ENCODE data around the gene SLC22A23.

The SLC22A23 gene

DNA sequence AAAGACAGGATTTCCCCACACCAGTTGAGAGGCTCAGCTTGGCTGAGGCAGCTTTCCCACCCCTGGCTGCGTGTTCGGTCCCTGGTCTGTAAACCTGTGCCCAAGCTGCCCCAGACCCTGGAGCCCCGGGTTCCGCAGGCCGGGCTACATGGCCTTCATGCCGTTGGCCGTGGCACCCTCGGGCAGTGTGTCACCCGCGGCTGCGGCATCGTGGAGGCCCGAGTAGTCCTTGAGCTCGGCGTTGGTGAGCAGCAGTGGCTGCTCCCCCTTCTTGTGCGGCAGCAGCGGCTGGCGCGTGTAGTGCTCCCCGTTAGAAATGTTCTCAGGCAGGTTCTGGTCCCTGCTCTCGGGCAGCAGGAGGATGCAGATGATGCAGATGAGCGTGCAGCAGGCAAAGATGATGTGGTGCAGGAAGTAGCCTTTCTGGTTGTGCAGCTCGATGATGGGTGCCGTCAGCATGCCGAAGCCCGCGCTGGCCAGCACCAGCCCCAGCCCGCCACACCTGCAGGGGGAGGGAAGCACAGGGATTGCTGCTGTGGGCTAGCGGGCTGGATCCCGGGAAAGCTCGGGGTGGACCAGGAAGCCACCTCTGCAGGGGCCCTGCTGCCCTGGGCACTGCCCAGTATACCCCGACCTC lies 183.8 kb downstream of the SLC22A23 start:
- FAIRE-seq: no peak

DNA sequence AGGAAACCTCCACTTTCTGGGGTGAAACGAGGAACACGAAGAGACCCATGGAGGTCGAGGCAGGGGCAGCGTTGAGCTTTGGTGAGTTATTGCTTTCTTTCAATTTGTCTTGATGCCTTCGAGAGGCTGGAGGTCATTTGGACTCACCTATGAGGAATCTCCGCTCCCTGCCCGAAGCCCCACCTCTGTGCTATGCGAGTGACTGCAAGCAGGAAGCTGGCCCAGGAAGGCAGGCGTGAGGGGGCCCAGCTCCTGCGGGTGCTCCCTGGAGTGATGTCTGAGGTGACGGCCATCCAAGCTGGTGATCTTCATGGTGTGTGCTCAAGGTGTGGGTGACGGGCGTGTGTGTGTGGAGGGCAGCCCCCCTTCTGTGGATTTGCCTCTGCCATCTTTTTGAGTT lies 185.1 kb downstream of the SLC22A23 start:
- no peak for DNase-seq (ENCODE audit: low spot score)
- no peak for FAIRE-seq

More for the DNA sequence above, 183.8 kb downstream of the SLC22A23 start:
- no peak for DNase-seq (ENCODE audit: low spot score)

DNA sequence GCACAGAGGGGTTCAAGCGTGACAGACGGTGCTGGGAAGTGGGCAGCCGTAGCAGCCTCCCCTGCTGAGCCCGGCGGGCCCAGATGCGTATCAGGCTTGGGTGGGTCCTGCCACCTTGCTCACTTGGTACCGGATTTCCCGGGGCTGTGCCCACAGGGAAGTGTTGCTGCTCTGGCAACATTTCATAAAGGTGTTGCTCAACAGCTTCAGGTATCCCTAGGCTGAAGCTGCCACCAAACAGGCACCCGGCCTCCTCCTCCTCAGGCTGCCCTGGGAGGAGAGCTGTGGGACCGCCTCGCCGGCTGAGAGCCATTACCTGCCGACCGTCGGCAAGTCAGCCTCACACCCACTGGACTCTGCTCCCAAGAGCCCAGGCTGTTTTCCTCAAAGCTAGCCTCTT lies 186.6 kb downstream of the SLC22A23 start:
- FAIRE-seq: no peak

DNA sequence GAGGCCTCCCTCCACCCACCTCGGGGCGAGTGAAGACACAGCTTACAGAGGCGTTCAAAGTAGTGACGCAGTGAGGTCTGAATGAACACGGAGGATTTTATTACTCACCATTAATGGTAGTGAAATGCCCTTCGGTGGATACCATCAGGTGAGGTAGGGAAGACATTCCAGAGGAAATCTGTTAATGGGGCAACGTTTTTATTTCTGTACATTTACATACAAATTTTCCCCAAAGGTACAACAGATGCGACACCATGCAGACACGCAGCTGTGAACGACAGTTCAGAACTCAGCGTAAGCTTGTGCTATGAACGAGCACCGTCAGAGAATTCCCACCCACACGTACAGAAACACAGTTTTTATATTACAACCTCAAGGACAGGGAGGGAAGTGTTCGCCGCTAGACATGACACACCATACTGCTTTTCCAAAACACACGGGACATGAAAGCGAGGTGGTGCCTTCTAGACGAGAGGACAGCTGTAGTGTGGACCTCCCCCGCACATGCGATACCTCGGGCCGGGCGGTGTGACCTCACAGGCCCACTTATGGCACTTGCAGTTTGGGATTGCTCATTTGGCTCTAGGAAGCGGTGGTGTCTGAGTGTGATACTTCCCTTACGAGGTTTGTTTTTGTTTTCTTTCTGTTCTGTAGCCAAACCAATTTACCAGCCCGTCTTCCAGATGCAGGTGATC lies 187.4 kb downstream of the SLC22A23 start:
- FAIRE-seq: no peak
- DNase-seq (ENCODE audit: low spot score): no peak

More for the DNA sequence above, 186.6 kb downstream of the SLC22A23 start:
- DNase-seq (ENCODE audit: low spot score): no peak

- no peak for DNase-seq (ENCODE audit: low spot score)
- FAIRE-seq: no peak
Observed at GRCh38 chr6:3268680-3269079, 188.2 kb downstream of the SLC22A23 start.

DNA sequence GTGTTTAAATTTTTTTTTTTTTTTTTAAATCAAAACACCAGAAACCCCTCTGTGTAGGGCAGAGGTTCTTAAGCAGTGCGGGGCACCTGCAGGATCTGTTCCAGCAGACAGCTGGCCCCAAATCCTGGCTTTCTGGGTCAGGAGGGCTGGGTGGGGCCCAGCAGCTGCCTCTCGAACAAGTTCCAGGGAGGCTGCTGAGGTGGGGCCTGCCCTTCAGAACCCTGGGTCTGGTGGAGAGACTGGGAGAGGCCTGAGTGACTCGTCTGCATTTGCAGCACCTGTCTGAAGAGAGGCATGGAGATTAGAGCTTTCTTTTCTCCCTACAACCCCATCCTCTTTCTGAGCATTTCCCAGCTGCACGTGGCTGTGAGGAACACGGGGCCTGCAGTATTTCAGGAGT lies 189.7 kb downstream of the SLC22A23 start:
- DNase-seq (ENCODE audit: low spot score): no peak
- no peak for FAIRE-seq

GRCh38 chr6:3266170-3266569 lies 190.7 kb downstream of the SLC22A23 start:
- FAIRE-seq (no peak), DNase-seq (ENCODE audit: low spot score) (no peak)

- DNase-seq (ENCODE audit: low spot score) (no peak), FAIRE-seq (no peak)
Observed at GRCh38 chr6:3265671-3266070, 191.2 kb downstream of the SLC22A23 start.

GRCh38 chr6:3264356-3264755 lies 192.5 kb downstream of the SLC22A23 start:
- no peak for FAIRE-seq
- no peak for DNase-seq (ENCODE audit: low spot score)

DNA sequence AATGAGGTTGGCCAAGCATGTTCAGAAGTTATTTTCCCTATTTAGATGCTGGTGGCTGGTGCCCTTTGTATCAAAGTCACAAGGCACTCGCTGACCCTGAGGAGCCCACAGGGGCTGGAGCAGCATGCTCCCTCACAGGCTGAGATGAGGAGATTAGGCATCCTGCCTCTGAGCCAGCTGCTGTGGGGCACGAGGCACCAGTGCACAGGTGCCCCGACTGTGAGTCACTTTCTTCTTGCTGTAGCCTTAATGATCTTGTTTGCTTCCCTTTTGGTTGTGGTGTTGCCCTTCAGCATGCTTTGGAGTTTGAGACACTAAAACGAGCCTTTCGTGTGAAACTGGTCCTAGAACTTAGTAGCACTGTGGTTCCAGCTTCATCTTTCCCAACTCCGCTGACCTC lies 193.8 kb downstream of the SLC22A23 start:
- no peak for FAIRE-seq
- DNase-seq (ENCODE audit: low spot score): no peak

- DNase-seq (ENCODE audit: low spot score) (no peak), FAIRE-seq (no peak)
Observed at GRCh38 chr6:3261921-3262320, 194.9 kb downstream of the SLC22A23 start.

DNA sequence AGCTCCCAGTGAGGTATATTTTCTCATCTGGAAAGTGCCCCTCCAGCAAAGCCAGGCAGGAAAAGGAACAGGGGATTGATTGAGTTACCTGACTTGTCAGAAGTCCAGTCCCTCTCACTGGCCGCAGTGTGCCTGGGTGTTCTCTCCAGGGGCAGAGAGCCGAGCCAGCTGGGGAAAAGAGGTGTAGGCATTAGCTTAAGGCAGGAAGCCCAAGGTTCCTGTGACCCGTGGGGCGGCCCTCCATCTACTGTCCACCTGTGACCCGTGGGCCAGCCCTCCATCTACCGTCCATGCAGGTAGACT lies 195.4 kb downstream of the SLC22A23 start:
- no peak for DNase-seq (ENCODE audit: low spot score)
- no peak for FAIRE-seq

DNA sequence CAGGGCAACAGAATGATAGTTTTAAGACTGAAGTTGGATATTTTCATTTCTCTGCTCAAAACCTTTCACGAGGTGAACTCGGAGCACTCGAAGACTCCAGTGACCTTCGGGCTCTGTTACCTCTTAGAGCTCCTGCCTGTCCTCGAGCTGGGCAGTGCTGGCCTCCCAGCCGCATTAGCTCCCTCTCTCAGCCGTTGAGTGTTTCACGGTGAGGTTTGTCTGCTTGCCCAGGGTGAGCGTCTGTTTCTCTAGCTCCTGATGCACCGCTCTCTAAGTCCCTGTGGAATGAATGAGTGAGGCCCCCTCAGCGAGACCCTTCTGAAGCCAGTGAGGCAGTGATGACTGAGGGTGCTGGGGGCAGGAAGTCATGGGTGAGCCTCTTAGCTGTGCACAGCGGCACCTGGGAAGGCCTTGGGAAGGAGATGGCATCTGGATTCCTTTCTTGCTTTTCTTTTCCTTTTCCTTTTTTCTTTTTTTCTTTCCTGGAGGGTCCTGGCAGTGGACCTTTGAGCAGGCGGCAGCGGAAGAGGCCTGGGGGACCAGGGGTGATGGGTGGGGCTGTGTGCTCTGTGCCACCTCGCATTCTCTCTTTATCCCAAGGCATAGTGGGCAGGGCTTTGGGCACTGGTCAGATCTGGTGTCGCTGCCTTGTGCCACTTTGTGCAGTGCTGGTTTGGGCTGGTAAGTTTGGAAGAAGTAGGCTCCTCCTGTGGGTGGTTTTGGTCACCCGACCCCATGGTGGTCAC lies 195.9 kb downstream of the SLC22A23 start:
- FAIRE-seq (no peak), DNase-seq (ENCODE audit: low spot score) (no peak)

GRCh38 chr6:3260296-3260695 lies 196.6 kb downstream of the SLC22A23 start:
- FAIRE-seq (no peak), DNase-seq (ENCODE audit: low spot score) (no peak)

DNA sequence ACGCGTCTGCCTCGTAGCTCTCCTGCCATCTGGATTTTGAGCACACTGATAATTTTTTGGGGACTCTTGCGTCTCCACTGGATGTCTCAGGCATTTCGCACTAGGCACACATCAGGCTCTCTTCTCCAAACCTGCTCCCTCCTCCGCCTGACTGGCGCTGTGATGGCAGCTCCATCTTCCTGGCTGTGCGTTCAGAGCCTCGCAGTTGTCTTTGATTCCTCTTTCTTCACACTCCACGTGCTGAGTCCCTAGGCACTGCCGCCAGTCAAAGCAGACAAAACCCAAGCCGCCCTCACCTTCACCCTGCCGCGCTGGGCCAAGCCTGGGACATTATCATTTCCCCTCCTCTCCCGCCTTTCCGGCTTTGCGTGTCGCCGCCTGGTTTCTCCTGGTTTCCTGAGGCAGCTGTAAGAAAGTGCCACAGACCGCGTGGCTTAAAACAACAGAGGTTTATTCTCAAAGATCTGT lies 197.3 kb downstream of the SLC22A23 start:
- FAIRE-seq (no peak), DNase-seq (ENCODE audit: low spot score) (peak; percentile 9)

DNA sequence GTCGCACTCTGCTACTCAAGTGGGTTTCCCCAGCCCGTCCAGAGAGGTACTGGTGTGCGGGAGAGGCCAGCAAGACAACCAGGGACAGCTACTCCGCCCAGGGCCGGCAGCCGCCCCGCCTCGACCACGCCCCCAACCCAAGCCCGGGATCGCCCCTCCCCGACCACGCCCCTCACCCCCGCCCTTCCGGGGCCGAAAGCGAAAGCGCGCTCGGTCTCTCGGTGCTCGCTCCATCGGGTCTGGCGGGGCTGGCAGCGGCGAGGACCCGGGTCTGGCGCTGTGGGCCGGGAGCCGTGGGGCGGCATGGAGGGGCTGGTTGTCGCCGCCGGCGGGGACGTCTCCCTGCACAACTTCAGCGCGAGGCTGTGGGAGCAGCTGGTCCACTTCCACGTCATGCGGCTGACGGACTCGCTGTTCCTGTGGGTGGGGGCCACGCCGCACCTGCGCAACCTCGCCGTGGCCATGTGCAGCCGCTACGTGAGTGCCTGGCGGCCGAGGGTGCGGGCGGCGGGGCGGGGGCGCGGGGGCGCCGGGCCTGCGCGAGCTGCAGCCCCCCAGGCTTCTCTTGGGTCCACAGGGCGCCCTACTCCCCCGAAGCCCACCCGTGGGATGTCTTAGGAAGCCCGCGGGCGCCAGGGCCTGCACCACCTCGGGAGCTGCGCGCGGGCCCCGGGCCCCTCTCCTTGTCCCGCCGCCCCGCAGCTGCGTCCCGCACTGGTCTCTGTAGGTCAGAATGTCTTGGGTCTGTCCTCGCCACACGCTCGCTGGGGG lies 197.9 kb downstream of the SLC22A23 start, which contains the start of gene PSMG4:
Gene PSMG4, plus strand, starts transcription at position 228 of the 771 bp plus-strand sequence. Its CDS starts 76 bp downstream, at position 304.
- DNase-seq (ENCODE audit: low spot score) (peak; percentile 70), FAIRE-seq (no peak)

DNA sequence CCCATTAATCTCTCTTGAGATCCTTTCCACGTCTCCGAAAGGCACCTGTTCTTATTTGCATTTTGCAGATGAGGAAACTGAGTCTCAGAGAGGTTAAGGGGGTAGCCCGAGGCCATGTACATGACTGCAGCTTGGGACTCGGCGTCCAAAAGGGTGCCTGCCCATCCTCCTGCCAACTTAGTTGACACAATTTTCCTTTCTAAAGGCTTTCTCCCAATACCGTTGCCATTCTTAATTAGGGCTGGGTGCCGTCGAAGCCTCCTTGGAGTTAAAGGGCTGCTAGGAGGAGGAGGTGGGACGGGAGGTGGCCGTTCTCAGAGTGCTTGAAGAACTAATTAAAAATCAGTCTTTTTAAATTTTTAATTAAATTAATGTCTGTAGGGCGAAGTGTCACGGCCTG lies 198.6 kb downstream of the SLC22A23 start:
- no peak for FAIRE-seq
- no peak for DNase-seq (ENCODE audit: low spot score)

- DNase-seq (ENCODE audit: low spot score) (no peak), FAIRE-seq (no peak)
Observed at GRCh38 chr6:3253597-3253961, 203.3 kb downstream of the SLC22A23 start.

- DNase-seq (ENCODE audit: low spot score): no peak
- FAIRE-seq: no peak
Observed at GRCh38 chr6:3252861-3253596, 203.8 kb downstream of the SLC22A23 start.

DNA sequence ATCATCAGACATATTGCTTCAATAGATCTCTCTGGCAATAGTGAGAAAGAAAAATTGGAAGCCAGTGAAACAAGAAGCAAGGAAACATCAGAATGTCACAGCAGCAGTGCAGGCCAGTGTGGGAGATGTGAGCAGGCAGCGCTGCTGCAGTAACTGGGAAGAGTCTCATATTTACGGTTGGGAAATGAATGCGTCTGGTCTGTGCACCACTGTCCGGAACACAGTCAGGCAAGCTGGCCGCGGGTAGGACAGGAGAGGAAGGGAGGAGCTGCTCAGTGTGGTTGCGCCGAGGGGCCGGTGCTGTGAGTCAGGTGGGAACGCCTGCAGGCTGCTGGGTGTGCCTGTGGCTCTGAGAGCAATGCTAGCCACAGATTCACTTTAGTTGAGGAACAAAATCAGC lies 204.5 kb downstream of the SLC22A23 start:
- DNase-seq (ENCODE audit: low spot score) (no peak), FAIRE-seq (no peak)

All from RCC 7860 (cell line).